Prostate gland (tissue), 2 donors: ENCODE measurements around the gene TPRX1. TPM values are rescaled to one million over a fixed set of nuclear protein-coding genes. Genes with fewer than 3 reads are reported as not detected.
"Not testable (repeated sequence)": the region's sequence is repeated elsewhere in the genome, so short reads cannot be mapped to it uniquely, and the experiment has no call there.

Experiments
- DNase-seq: peaks from one replicate; pipeline ENCODE4 v3.0.0-alpha.2; 2019; ENCODE audit warnings: low spot score
- H3K27ac ChIP-seq, 2 donors: fragments of 200-600 bp; sonication (generic); 2 replicates each; pipeline ENCODE4 v1.5.1; 2017 to 2019
- H3K27me3 ChIP-seq: fragments of 200-600 bp; sonication (generic); replicated peaks from 2 replicates; pipeline ENCODE4 v1.5.1; 2019; ENCODE audit not compliant: insufficient read depth
- H3K36me3 ChIP-seq, 2 donors: fragments of 200-600 bp; sonication (generic); 1 replicate in 1 of 2; 2 replicates in 1 of 2; pipeline versions ENCODE4 v1.5.1 to v1.8.1; 2017 to 2019
- H3K4me1 ChIP-seq: fragments of 200-600 bp; sonication (generic); replicated peaks from 2 replicates; pipeline ENCODE4 v1.5.1; 2019
- H3K4me3 ChIP-seq, 2 donors: fragments of 200-600 bp; sonication (generic); 2 replicates each; pipeline ENCODE4 v1.5.1; 2017 to 2019
- H3K9me3 ChIP-seq: fragments of 200-600 bp; sonication (generic); 2 replicates; pipeline ENCODE4 v1.5.1; 2017
- CTCF ChIP-seq, 4 experiments: fragments of 200-600 bp in 2 of 4; fragments of 450-650 bp in 2 of 4; sonication (generic) in 2 of 4; IDR thresholded peaks; 1 replicate in 3 of 4; 2 replicates in 1 of 4; pipeline ENCODE4 v1.5.1; 2016 to 2019; ENCODE audit warnings: antibody characterized with exemption in 4 of 4, mild to moderate bottlenecking in 2 of 4, moderate library complexity in 2 of 4
- POLR2A ChIP-seq: fragments of 450-650 bp; IDR thresholded peaks from one replicate; pipeline ENCODE4 v1.6.1; 2016; ENCODE audit warnings: antibody characterized with exemption, mild to moderate bottlenecking
- POLR2AphosphoS5 ChIP-seq: sonication (generic); formaldehyde crosslinking; IDR thresholded peaks from one replicate; pipeline ENCODE4 v1.6.1; 2017; ENCODE audit warnings: antibody characterized with exemption
- WGBS: methylation state at CpG from one replicate; pipeline ENCODE4 v1.1.5; 2018; 5-methylcytosine and 5-hydroxymethylcytosine counted together
- intact Hi-C: fragments of 100-400 bp; cut with DNase I; formaldehyde crosslinking; loops from one replicate; pipeline ENCODE4 v1.14.2; 2022
- total RNA-seq, 2 donors: library from RNA; depleted of rRNA; stranded (reverse); fragments of >200 nt; gene quantifications; one replicate each; pipeline ENCODE4 v1.1.0, GENCODE V29; 2016

Gene TPRX1
- total RNA-seq, 2 donors from 2014 or later = 0.91 TPM; not detected in 1

- intact Hi-C loops = no loop called here
- H3K4me1 ChIP-seq = no peaks in the 10 kb centered on the region
- no peaks in the 10 kb centered on the region for H3K9me3 ChIP-seq
- no peak overlapping the region for H3K4me3 ChIP-seq
- 83% methylated on average over 18 of the region's 18 CpGs for WGBS
- DNase-seq = no peak
- TF ChIP-seq CTCF (IDR thresholded peaks at IDR 0.05) (no peak), POLR2A (no peak), POLR2AphosphoS5 (no peak)
- no peaks in the 10 kb centered on the region for H3K36me3 ChIP-seq
- H3K27me3 ChIP-seq = no peaks in the 10 kb centered on the region
- no peak overlapping the region for H3K27ac ChIP-seq
Measured at GRCh38 chr19:47794526-47794925, 9.8 kb downstream of the TPRX1 start.

GRCh38 chr19:47792616-47793015 is 11.7 kb downstream of the TPRX1 start:
- TF ChIP-seq POLR2A (no peak), CTCF (IDR thresholded peaks at IDR 0.05) (no peak), POLR2AphosphoS5 (no peak)
- intact Hi-C loops = no loop called here
- H3K36me3 ChIP-seq = no peaks in the 10 kb centered on the region
- H3K4me3 ChIP-seq = no peak overlapping the region
- H3K27me3 ChIP-seq = no peaks in the 10 kb centered on the region
- DNase-seq = no peak
- H3K9me3 ChIP-seq = no peaks in the 10 kb centered on the region
- no peaks in the 10 kb centered on the region for H3K4me1 ChIP-seq
- no peak overlapping the region for H3K27ac ChIP-seq
- 100% methylated on average over 1 of the region's 1 CpG for WGBS

- no peaks in the 10 kb centered on the region for H3K36me3 ChIP-seq
- no peak overlapping the region for H3K4me3 ChIP-seq
- TF ChIP-seq CTCF (IDR thresholded peaks at IDR 0.05) (peak; percentile 36 to 82 (median 66)), POLR2AphosphoS5 (no peak)
- intact Hi-C loops = no loop called here
- 13% methylated on average over 10 of the region's 10 CpGs for WGBS
- DNase-seq = peak; percentile 63
- H3K9me3 ChIP-seq = no peaks in the 10 kb centered on the region
- no peaks in the 10 kb centered on the region for H3K27me3 ChIP-seq
- no peaks in the 10 kb centered on the region for H3K4me1 ChIP-seq
- no peak overlapping the region for H3K27ac ChIP-seq
Measured at GRCh38 chr19:47790398-47790814, 13.9 kb downstream of the TPRX1 start.

GRCh38 chr19:47789811-47790210 is 14.5 kb downstream of the TPRX1 start:
- not testable (repeated sequence) for H3K27ac ChIP-seq, DNase-seq, H3K9me3 ChIP-seq, H3K36me3 ChIP-seq, H3K4me1 ChIP-seq, H3K27me3 ChIP-seq, H3K4me3 ChIP-seq
- WGBS = 91% methylated on average over 13 of the region's 13 CpGs
- intact Hi-C loops = loop anchor here (2.0 to 10.0 kb wide), 3 partner anchors 23 to 185 kb away; partner anchors contain the start of genes BICRA and EHD2

- H3K4me1 ChIP-seq, DNase-seq, H3K4me3 ChIP-seq, H3K27ac ChIP-seq, H3K27me3 ChIP-seq, H3K9me3 ChIP-seq, H3K36me3 ChIP-seq: not testable (repeated sequence)
- 88% methylated on average over 10 of the region's 10 CpGs for whole genome bisulfite sequencing
- intact Hi-C loops = loop anchor here (10.0 kb wide), 1 partner anchor 183 kb away; the partner anchor contains the start of gene BICRA
Measured at GRCh38 chr19:47787307-47787706, 17.0 kb downstream of the TPRX1 start.

- DNase-seq = no peak
- Histone ChIP-seq H3K4me1 (peaks cover 3% of the 10 kb centered on the region), H3K27ac (no peak overlapping the region), H3K9me3 (no peaks in the 10 kb centered on the region), H3K27me3 (no peaks in the 10 kb centered on the region), H3K4me3 (no peak overlapping the region), H3K36me3 (peaks cover 0 to 4% of the 10 kb centered on the region in 2 donors)
- no peak for TF ChIP-seq POLR2AphosphoS5
- no peak for TF ChIP-seq CTCF (IDR thresholded peaks at IDR 0.05)
- TF ChIP-seq POLR2A = no peak
- intact Hi-C loops = loop anchor here (10.0 kb wide), 1 partner anchor 182 kb away; the partner anchor contains the start of gene BICRA
- 96% methylated on average over 7 of the region's 7 CpGs for WGBS
Measured at GRCh38 chr19:47786566-47786965, 17.8 kb downstream of the TPRX1 start.
